Panc1 (cell line): Measurements from ENCODE around the gene AGAP1.

Source experiments
- POLR2AphosphoS5 ChIP-seq: IDR thresholded peaks from 2 replicates; pipeline ENCODE4 v1.6.1; 2012; ENCODE audit warnings: mild to moderate bottlenecking, low read depth, low read length, moderate library complexity
- REST ChIP-seq, 2 experiments: IDR thresholded peaks; 2 replicates each; pipeline ENCODE4 v1.6.1; 2011 to 2012; ENCODE audit warnings: low read depth in 2 of 2, control low read depth in 1 of 2, low read length in 1 of 2, mild to moderate bottlenecking in 1 of 2, moderate library complexity in 1 of 2; ENCODE audit not compliant: insufficient read depth in 1 of 2
- SIN3A ChIP-seq: IDR thresholded peaks from 2 replicates; pipeline ENCODE4 v1.6.1; 2012; ENCODE audit warnings: low read depth, mild to moderate bottlenecking, low read length, moderate library complexity, borderline replicate concordance; ENCODE audit not compliant: insufficient read depth
- TCF7L2 ChIP-seq: IDR thresholded peaks from 2 replicates; pipeline ENCODE4 v1.6.1; 2011; ENCODE audit warnings: mild to moderate bottlenecking, low read depth, low read length, inconsistent platforms
- TF ChIP-seq, protein P1 (sequence below): fragments of 450-650 bp; IDR thresholded peaks from 2 replicates; pipeline ENCODE4 v1.5.1; 2017; ENCODE audit warnings: mild to moderate bottlenecking

GRCh38 chr2:235914756-235915155 is 420.9 kb downstream of the AGAP1 start:
- TF ChIP-seq, protein P1, sequence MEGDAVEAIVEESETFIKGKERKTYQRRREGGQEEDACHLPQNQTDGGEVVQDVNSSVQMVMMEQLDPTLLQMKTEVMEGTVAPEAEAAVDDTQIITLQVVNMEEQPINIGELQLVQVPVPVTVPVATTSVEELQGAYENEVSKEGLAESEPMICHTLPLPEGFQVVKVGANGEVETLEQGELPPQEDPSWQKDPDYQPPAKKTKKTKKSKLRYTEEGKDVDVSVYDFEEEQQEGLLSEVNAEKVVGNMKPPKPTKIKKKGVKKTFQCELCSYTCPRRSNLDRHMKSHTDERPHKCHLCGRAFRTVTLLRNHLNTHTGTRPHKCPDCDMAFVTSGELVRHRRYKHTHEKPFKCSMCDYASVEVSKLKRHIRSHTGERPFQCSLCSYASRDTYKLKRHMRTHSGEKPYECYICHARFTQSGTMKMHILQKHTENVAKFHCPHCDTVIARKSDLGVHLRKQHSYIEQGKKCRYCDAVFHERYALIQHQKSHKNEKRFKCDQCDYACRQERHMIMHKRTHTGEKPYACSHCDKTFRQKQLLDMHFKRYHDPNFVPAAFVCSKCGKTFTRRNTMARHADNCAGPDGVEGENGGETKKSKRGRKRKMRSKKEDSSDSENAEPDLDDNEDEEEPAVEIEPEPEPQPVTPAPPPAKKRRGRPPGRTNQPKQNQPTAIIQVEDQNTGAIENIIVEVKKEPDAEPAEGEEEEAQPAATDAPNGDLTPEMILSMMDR = no peak
- no peak for TF ChIP-seq TCF7L2
- no peak for TF ChIP-seq REST (IDR thresholded peaks at IDR 0.05; ENCODE audit: insufficient read depth in 1 of 2, low read depth in 2 of 2, low read length in 1 of 2)
- TF ChIP-seq POLR2AphosphoS5 = no peak
- no peak for TF ChIP-seq SIN3A
